ENCODE measurements around the gene RFTN1.

DNA sequence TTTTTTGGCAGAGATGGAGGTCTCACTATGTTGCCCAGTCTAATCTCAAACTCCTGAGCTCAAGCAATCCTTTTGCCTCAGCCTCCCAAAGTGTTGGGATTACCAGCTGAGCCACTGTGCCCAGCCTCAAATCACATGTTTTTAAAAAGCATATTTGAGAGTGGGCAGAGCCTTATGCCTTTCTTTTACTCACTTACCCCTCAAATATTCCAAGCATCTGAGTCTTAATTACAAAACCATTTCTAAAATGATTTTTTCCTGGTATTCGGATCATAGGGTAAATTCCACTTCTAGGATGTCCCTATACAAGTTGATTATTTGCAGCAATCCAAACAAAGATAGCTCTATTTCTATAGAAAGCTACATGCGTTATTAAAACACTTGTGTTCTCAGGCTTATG is 106.1 kb downstream of the RFTN1 start:
- TF ChIP-seq POLR2A (IDR thresholded peaks at IDR 0.05; ENCODE audit: low read depth, low read length), result no peak
- TF ChIP-seq POLR2AphosphoS5 (IDR thresholded peaks at IDR 0.05; ENCODE audit: low read depth, low read length), result no peak
- TF ChIP-seq PAX5 (IDR thresholded peaks at IDR 0.05; ENCODE audit: insufficient read depth, low read length, severe bottlenecking), result no peak
